NCI-H1417 treated with DMSO at 0.1 percent for 48 hours (cell line): ENCODE results near the gene ZNF444.
"Not testable (repeated sequence)": the region's sequence is repeated elsewhere in the genome, so short reads cannot be mapped to it uniquely, and the experiment has no call there.

Experiments used
- DNase-seq: peaks from one replicate; lab custom pipeline; 2025; lab: John Stamatoyannopoulos, UW

ZNF444 gene

DNA sequence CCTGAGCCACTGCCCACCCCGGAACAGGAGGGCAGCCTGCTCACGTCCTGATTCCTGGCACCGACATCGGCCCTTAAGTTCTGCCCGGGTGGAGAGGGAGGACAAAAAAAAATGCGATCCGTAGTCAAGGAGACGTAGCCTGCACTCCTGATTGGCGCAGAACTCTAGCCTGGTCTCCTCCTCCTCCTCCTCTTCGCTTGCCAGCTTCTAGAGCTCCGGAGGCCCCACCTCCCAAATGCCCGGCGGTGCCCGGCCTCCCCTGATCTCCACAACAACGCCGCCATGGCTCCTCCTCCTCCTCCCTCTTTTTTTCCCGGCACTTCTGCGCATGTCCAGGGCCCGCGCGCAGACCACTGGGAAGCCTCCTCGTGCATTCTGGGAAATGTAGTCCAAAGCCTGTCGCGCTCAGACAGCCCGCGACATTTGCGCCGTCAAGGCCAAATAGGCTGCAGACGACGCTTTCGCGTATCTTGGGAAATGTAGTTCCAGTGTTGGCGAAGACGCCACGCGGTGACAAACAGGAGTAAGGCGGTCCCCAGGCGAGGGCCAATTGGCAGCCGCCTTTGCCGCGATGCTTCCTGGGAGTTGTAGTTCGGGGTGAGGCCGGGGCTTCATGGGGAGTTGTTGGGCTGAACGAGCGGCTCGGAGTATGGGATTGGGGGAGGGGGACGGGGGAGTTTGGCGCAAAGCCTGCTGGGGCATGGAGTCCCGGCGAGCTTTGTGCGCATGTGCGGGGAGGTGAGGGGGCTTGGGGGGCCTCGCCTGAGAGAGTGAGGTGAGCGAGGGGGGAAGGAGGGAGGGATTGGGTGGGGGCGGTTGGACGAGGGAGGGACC, at the start of gene ZNF444:
Gene ZNF444 (plus strand): TSS at position 705 of the 834 bp plus-strand sequence. CDS start 5,625 bp downstream, outside the sequence.
- peak; percentile 98 for DNase-seq

GRCh38 chr19:56091751-56092546, 49.1 kb upstream of the ZNF444 start:
- no peak for DNase-seq

GRCh38 chr19:56092685-56093631, 48.1 kb upstream of the ZNF444 start:
- DNase-seq = no peak

DNA sequence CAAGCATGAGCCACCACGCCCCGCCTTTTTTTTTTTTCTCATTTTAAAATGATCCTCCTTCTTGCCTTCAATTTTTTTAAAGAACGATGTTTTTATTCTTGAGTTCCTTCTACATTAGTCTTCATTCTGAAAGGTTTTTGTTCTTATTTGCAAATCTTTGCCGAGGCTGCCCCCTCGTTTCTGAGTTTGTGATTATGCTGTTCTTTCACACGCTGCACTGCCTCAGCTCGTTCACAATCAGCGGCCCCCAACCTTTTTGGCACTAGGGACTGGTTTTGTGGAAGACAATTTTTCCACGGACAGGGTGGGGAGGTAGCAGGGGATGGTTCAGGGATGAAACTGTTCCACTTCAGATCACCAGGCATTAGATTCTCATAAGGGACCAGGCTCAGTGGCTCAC, 46.6 kb upstream of the ZNF444 start:
- DNase-seq = no peak

DNA sequence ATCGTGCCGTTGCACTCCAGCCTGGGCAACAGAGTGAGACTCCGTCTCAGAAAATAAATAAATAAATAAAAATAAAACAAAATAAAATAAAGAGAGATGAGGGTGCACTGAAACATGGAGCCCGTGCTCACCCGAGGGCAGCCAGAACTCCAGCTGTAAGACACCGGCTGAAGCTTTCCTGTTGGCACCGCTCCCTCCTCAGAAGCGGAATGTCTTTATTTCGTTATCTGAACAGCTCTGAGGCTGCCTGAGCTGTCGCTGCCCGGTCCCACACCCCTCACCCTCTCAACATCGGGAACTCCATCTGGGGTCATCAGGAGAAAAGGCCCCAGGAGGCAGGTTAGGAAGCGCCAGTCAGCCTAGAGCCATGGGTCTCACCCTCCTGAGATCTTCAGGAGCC, 44.4 kb upstream of the ZNF444 start:
- DNase-seq = no peak

DNA sequence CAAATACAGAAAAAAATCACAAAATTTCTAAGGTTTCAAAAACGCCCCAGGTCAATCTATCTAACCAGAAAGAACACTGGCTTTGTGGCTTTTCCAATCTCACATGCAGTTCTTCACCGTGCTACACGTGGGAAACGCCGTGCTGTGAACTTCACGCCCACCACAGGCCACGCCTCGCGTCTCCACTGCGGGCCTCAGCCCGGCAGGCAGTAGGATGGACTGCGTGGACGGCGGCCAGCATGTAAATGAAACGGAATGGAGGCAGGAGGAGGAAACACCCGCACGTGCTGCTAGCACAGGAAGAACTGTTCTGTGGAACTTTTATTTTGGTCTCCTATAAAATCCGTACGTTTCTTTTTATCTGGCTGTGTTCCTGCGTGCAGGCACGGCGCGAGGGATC, 43.8 kb upstream of the ZNF444 start:
- DNase-seq = no peak

DNA sequence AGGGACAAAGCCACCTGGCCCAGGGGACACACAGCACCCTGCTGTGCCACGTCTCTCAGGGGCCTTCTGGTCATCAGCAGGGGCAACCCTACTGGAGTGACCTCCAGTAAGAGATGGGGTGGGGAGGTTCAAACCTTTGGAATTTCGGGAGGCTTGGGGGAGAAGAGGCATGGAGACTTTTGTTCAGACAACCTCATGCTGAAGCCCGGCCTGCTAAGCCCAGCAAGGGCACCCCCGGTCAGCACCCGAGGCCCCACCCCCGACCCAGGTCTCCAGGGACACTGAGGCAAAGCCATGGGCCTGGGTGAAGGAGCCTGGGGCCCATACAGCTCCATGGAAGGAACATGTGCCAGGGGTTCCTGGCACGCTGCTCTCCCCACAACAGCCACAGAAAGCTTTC, 43.3 kb upstream of the ZNF444 start:
- DNase-seq = no peak

DNA sequence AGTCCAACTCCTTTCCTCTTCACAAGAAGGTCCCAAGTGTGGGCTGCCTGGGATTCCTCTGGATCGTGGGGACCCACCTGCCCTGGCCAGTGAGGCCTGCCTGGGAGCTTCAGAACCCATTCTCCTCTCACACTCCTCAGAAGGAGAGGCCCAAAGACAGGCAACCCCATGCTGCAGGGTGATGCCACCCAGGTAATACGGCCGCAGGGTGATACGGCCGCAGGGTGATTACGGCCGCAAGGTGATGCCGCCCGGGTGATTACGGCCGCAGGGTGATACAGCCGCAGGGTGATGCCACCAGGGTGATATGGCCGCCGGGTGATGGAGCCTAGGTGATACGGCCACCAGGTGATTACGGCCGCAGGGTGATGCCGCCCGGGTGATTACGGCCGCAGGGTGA, 42.9 kb upstream of the ZNF444 start:
- not testable (repeated sequence) for DNase-seq

- no peak for DNase-seq
These were observed 42.1 kb upstream of the ZNF444 start for GRCh38 chr19:56098731-56099568.

- no peak for DNase-seq
These were observed 41.2 kb upstream of the ZNF444 start for GRCh38 chr19:56099638-56100539.

DNA sequence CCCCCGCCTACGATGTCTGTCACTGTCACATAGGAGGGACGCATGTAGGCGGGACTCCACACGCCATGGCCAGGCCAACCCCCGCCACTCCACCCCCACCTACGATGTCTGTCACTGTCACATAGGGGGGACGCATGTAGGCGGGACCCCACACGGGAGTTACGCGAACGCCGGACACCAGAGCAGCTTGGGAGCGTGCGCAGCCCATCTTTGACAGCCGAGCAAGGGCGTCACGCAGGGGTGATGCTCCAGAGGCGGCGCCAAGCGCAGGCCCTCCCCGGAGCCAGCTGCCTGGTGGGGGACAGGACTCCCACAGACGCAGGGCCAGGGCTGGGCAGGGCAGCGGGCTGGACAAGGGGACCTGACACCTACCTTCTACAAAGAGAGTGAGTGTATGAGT, 40.0 kb upstream of the ZNF444 start:
- no peak for DNase-seq

DNA sequence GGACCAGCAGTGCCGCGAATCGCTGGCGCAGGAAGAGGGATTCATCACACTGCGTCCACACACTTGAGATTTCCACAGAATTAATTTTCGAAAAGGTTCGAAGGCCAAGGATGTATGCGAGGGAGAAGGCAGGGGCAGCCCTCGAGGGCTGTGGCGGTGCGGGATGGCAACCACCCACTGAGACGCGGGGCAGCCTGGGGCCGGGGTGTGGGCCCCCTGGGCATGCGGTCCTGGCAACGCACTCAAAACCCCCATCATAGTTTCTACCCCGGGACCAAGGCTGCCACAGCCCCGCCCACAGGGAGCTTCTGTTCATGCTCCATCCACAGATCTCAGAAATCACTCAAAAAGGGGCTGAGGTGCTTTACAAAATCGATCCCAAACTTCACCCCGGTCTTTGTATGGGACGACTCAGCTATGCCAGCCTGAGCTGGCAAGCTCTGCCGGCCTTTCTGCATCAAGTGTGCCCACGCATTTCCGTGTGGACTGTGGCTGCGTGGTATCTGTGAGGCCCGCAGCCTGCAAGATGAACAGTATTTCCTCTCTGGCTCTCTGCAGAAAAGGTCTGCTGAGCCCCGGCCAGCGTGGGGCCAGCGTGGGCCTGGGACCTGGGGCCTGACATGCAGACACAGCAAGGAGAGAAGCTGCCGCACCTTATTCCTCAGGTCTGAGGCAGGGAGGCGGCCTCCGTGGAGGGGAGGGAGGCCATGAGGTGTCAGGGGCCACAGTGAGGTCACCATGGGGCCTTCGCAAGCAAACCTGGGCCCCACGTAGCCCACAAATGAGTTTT, 39.1 kb upstream of the ZNF444 start:
- no peak for DNase-seq

- DNase-seq = no peak
These were observed 38.0 kb upstream of the ZNF444 start for GRCh38 chr19:56103027-56103614.

DNA sequence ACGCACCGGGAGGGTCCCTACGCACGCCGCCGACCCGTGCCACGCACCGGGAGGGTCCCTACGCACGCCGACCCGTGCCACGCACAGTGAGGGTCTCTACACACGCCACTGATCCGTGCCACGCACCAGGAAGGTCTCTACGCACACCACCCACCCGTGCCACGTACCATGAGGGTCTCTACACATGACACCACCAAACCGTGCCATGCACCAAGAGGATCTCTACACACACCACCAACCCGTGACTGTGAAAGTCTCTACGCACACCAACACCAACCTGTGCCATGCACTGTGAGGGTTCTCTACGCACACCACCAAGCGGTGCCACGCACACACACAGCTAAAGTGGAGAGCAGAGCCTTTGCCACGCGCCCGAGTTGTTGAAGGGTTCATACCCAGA, 36.7 kb upstream of the ZNF444 start:
- no peak for DNase-seq

DNA sequence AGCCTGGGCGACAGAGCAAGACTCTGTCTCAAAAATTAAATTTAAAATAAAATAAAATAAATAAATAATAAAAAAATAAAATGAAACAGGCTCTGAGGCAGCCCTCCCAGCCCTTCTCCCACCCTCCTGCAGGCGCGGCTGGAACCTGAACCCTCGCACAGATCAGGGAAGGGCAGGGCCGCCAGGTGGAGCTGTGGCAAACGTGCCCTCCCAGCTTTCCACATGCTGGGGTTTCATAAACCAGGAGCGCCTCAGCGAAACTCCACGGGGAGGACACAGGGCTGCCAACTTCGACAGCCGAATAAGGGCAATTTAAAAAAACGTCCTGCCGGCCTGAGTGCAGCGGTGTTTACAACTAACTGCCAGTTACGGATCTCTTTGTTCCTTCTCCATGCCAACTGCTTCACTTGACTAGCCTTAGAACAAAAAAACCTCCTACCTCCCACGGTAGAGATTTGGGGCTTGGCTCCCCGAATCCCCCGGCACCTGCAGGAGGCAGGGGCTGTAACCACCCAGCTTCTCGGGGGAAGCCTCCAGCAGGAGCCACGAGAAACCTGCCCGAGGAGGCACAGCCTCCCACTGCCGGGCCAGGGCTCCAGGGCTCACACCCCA, 35.9 kb upstream of the ZNF444 start:
- no peak for DNase-seq

GRCh38 chr19:56105831-56106396, 35.2 kb upstream of the ZNF444 start:
- DNase-seq = not testable (repeated sequence)

DNA sequence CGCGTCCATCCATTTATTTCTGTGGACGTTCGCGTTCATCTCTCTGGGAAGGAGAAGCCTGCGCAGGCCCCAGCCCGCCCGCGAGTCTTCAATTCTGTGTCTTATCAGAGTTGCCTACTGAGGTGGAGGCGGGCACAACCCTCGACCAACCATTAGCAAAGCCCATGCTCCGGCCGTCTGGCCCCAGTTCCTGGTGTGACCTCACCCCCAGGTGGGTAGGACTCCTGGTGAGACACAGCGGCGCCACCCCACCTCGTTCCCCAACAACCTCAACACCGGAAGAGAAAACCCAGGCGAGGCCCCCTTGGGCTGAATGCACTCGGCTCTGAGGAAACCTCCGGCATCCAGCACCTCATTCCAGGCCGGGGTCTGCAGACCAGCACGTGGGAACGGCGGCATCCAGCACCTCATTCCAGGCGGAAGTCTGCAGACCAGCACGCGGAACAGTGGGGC, 34.7 kb upstream of the ZNF444 start:
- DNase-seq = no peak

DNA sequence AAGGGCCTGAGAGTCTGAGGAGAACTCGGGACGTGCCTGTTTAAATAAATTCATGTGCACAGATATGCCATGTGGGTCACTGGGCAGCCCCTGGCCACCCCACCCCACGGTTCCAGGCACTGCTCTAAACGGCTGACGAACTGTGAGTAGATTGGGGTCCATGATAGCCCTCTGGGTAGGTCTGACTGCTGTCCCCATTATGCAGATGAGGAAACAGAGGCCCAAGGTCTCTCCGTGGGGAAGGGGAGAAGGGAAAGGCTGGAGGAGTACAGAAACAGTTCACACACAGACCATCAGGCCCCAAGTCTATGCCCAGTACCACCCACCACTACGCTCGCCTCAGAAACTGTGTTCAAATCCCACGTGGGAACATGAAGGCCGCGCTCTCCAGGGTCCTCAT, 34.1 kb upstream of the ZNF444 start:
- no peak for DNase-seq
